H1 (cell line): ENCODE measurements around the gene DNAJC6. TPM values are rescaled to one million over a fixed set of nuclear protein-coding genes. Genes with fewer than 3 reads are reported as not detected.

Experiments
- CTCF ChIA-PET: fragments of 300-600 bp; sonication (Branson Sonifier 250); formaldehyde crosslinking; loops from one replicate; lab custom pipeline; 2021; ENCODE audit not compliant: partially characterized antibody; lab: Charles Lee
- POLR2A ChIA-PET: fragments of 300-600 bp; sonication (Branson Sonifier 250); formaldehyde crosslinking; loops from one replicate; lab custom pipeline; 2021; ENCODE audit warnings: inconsistent platforms; ENCODE audit not compliant: partially characterized antibody; lab: Charles Lee
- DNase-seq, 2 experiments: peaks; one replicate each; pipeline versions ENCODE4 v3.0.0 to v3.0.0-alpha.2; 2010 to 2022; ENCODE audit warnings: low spot score in 2 of 2, low read depth in 1 of 2, mixed read lengths in 1 of 2
- FAIRE-seq: peaks from 2 replicates; lab custom pipeline; 2011; peaks lifted over from hg19 to GRCh38; lab: Jason Lieb, UNC
- H2AFZ ChIP-seq: 2 replicates; pipeline ENCODE4 v1.8.1; 2012; ENCODE audit warnings: low read length, inconsistent platforms
- H2AK5ac ChIP-seq: 2 replicates; pipeline ENCODE4 v1.6.1; 2013; ENCODE audit warnings: low read depth, low read length
- H2BK120ac ChIP-seq: replicated peaks from 2 replicates; pipeline ENCODE3; 2013; ENCODE audit warnings: low read depth, low read length, inconsistent platforms
- H2BK12ac ChIP-seq: 2 replicates; pipeline ENCODE4 v1.6.1; 2013; ENCODE audit warnings: low read depth, low read length
- H2BK15ac ChIP-seq: 2 replicates; pipeline ENCODE4 v1.6.1; 2013; ENCODE audit warnings: low read length
- H2BK20ac ChIP-seq: 2 replicates; pipeline ENCODE4 v1.6.1; 2013; ENCODE audit warnings: low read length
- H2BK5ac ChIP-seq: 2 replicates; pipeline ENCODE4 v1.6.1; 2013; ENCODE audit warnings: low read depth, low read length
- H3K14ac ChIP-seq: 2 replicates; pipeline ENCODE4 v1.6.1; 2013; ENCODE audit warnings: inconsistent platforms; ENCODE audit not compliant: insufficient read length
- H3K18ac ChIP-seq: 2 replicates; pipeline ENCODE4 v1.6.1; 2013; ENCODE audit warnings: low read length; ENCODE audit errors: extremely low read depth
- H3K23ac ChIP-seq: 2 replicates; pipeline ENCODE4 v1.6.1; 2013; ENCODE audit warnings: inconsistent platforms; ENCODE audit not compliant: insufficient read length
- H3K23me2 ChIP-seq: 2 replicates; pipeline ENCODE4 v1.6.1; 2013; ENCODE audit warnings: low read depth, low read length
- H3K27ac ChIP-seq: 2 replicates; pipeline ENCODE4 v1.6.1; 2011; ENCODE audit warnings: low read depth, low read length, inconsistent platforms
- H3K27me3 ChIP-seq, 4 experiments: replicated peaks in 1 of 4; 1 replicate in 1 of 4; 2 replicates in 3 of 4; pipeline versions ENCODE4 v1.6.1 to v1.8.1; 2011 to 2013; ENCODE audit warnings: low read length in 3 of 4, mild to moderate bottlenecking in 3 of 4, inconsistent platforms in 2 of 4, mixed read lengths in 2 of 4, moderate library complexity in 1 of 4; ENCODE audit not compliant: control insufficient read depth in 3 of 4, insufficient read depth in 3 of 4; ENCODE audit errors: extremely low read depth in 1 of 4
- H3K36me3 ChIP-seq, 4 experiments: 2 replicates each; pipeline versions ENCODE4 v1.6.1 to v1.8.1; 2011 to 2013; ENCODE audit warnings: mild to moderate bottlenecking in 4 of 4, low read length in 3 of 4, moderate library complexity in 2 of 4, control low read depth in 1 of 4, inconsistent platforms in 1 of 4; ENCODE audit not compliant: insufficient read depth in 4 of 4, control insufficient read depth in 2 of 4
- H3K4ac ChIP-seq: replicated peaks from 2 replicates; pipeline ENCODE3; 2013; ENCODE audit warnings: low read length, low read depth, mixed read lengths, inconsistent platforms; ENCODE audit not compliant: insufficient read length
- H3K4me1 ChIP-seq, 4 experiments: replicated peaks in 1 of 4; 1 replicate in 1 of 4; 2 replicates in 3 of 4; pipeline versions ENCODE4 v1.6.1 to v1.8.1; 2011 to 2013; ENCODE audit warnings: low read length in 3 of 4, inconsistent platforms in 2 of 4, mixed read lengths in 1 of 4; ENCODE audit not compliant: insufficient read depth in 4 of 4, control insufficient read depth in 3 of 4
- H3K4me2 ChIP-seq, 2 experiments: 2 replicates each; pipeline versions ENCODE4 v1.6.1 to v1.8.1; 2011 to 2013; ENCODE audit warnings: low read depth in 2 of 2, low read length in 2 of 2, control low read depth in 1 of 2, inconsistent platforms in 1 of 2, mild to moderate bottlenecking in 1 of 2; ENCODE audit not compliant: insufficient read depth in 1 of 2
- H3K4me3 ChIP-seq, 4 experiments: fragments of 200-600, 300-600 bp in 1 of 4; sonication (generic), shearing (Covaris generic), sonication (Bioruptor Twin) in 1 of 4; 2 replicates each; pipeline versions ENCODE4 v1.5.1 to v1.8.1; 2011 to 2016; ENCODE audit warnings: low read length in 4 of 4, low read depth in 3 of 4, control low read depth in 2 of 4, inconsistent platforms in 2 of 4, mild to moderate bottlenecking in 2 of 4, mixed read lengths in 1 of 4, moderate library complexity in 1 of 4; ENCODE audit not compliant: insufficient read depth in 2 of 4; ENCODE audit errors: extremely low read depth in 1 of 4
- H3K56ac ChIP-seq: replicated peaks from 2 replicates; pipeline ENCODE3; 2013; ENCODE audit warnings: low read depth, mild to moderate bottlenecking, mixed read lengths, low read length, inconsistent platforms; ENCODE audit not compliant: insufficient read length
- H3K79me1 ChIP-seq: 2 replicates; pipeline ENCODE4 v1.6.1; 2013; ENCODE audit warnings: low read depth, low read length, control low read depth
- H3K79me2 ChIP-seq, 2 experiments: 2 replicates each; pipeline versions ENCODE4 v1.6.1 to v1.8.1; 2012 to 2013; ENCODE audit warnings: low read length in 2 of 2, mild to moderate bottlenecking in 2 of 2, inconsistent platforms in 1 of 2; ENCODE audit not compliant: insufficient read depth in 2 of 2, control insufficient read depth in 1 of 2
- H3K9ac ChIP-seq, 4 experiments: replicated peaks in 1 of 4; 1 replicate in 1 of 4; 2 replicates in 3 of 4; pipeline versions ENCODE4 v1.6.1 to v1.8.1; 2011 to 2013; ENCODE audit warnings: low read depth in 3 of 4, low read length in 3 of 4, control low read depth in 2 of 4, mild to moderate bottlenecking in 2 of 4, moderate library complexity in 2 of 4, inconsistent platforms in 1 of 4; ENCODE audit errors: extremely low read depth in 1 of 4
- H3K9me3 ChIP-seq, 2 experiments: 2 replicates each; pipeline versions ENCODE4 v1.6.1 to v1.8.1; 2012 to 2013; ENCODE audit warnings: mild to moderate bottlenecking in 2 of 2, moderate library complexity in 2 of 2, control low read depth in 1 of 2, inconsistent platforms in 1 of 2, low read depth in 1 of 2, low read length in 1 of 2, mixed read lengths in 1 of 2; ENCODE audit not compliant: insufficient read depth in 2 of 2
- H4K20me1 ChIP-seq, 2 experiments: replicated peaks in 1 of 2; 2 replicates each; pipeline versions ENCODE3 to v1.8.1; 2011 to 2013; ENCODE audit warnings: inconsistent platforms in 2 of 2, low read length in 2 of 2, mild to moderate bottlenecking in 1 of 2; ENCODE audit not compliant: insufficient read depth in 2 of 2, control insufficient read depth in 1 of 2
- H4K5ac ChIP-seq: 2 replicates; pipeline ENCODE4 v1.6.1; 2013; ENCODE audit warnings: low read length, low read depth, mixed read lengths, inconsistent platforms; ENCODE audit not compliant: insufficient read length
- H4K8ac ChIP-seq: 2 replicates; pipeline ENCODE4 v1.8.0; 2013; ENCODE audit warnings: mild to moderate bottlenecking, moderate library complexity, low read length, inconsistent platforms; ENCODE audit not compliant: insufficient read depth; ENCODE audit errors: extremely low read depth
- H4K91ac ChIP-seq: replicated peaks from 2 replicates; pipeline ENCODE3; 2013; ENCODE audit warnings: low read length, mixed read lengths, inconsistent platforms; ENCODE audit not compliant: insufficient read length
- ATF3 ChIP-seq: IDR thresholded peaks from 2 replicates; pipeline ENCODE4 v1.6.1; 2011; ENCODE audit warnings: low read depth, mild to moderate bottlenecking, low read length; ENCODE audit not compliant: insufficient read depth
- CREB1 ChIP-seq: IDR thresholded peaks from 2 replicates; pipeline ENCODE4 v1.6.1; 2012; ENCODE audit warnings: inconsistent platforms
- GTF2F1 ChIP-seq: IDR thresholded peaks from 2 replicates; pipeline ENCODE4 v1.6.1; 2012; ENCODE audit warnings: low read depth, low read length, improper control_type of control experiment, borderline replicate concordance
- RFX5 ChIP-seq: IDR thresholded peaks from 2 replicates; pipeline ENCODE4 v1.6.1; 2011; ENCODE audit warnings: low read depth, low read length, improper control_type of control experiment, borderline replicate concordance
- SP1 ChIP-seq: IDR thresholded peaks from 2 replicates; pipeline ENCODE4 v1.6.1; 2011; ENCODE audit warnings: low read depth, low read length
- SRF ChIP-seq: IDR thresholded peaks from 2 replicates; pipeline ENCODE4 v1.6.1; 2011; ENCODE audit warnings: mild to moderate bottlenecking, low read depth, low read length, moderate library complexity
- TBP ChIP-seq: IDR thresholded peaks from 2 replicates; pipeline ENCODE4 v1.6.1; 2011; ENCODE audit warnings: low read depth, low read length, improper control_type of control experiment
- ZNF274 ChIP-seq: IDR thresholded peaks from 2 replicates; pipeline ENCODE4 v1.7.0; 2012; ENCODE audit warnings: low read length, borderline replicate concordance; ENCODE audit errors: extremely low read depth
- WGBS, 2 experiments: shearing (Covaris generic) in 1 of 2; methylation state at CpG; one replicate each; pipeline versions ENCODE4 v1.1.6 to v1.1.7; 2013 to 2015; ENCODE audit warnings: low lambda C conversion rate in 2 of 2, mixed read lengths in 2 of 2, inconsistent platforms in 1 of 2, low coverage in 1 of 2, missing lambda C conversion rate in 1 of 2; ENCODE audit not compliant: insufficient replicate concordance in 2 of 2, insufficient coverage in 1 of 2, insufficient read length in 1 of 2; ENCODE audit errors: extremely low coverage in 1 of 2, missing lambda C conversion rate in 1 of 2; 5-methylcytosine and 5-hydroxymethylcytosine counted together
- polyA plus RNA-seq, 7 experiments: library from polyadenylated mRNA; depleted of rRNA in 3 of 7; stranded (reverse) in 5 of 7; unstranded in 2 of 7; fragments of >200 nt in 5 of 7; fragments of 200-250 nt in 2 of 7; gene quantifications; 1 replicate in 5 of 7; 2 replicates in 1 of 7; 4 replicates in 1 of 7; pipeline versions ENCODE4 v1.2.1 to v1.2.3, GENCODE V29; 2011 to 2013; ENCODE audit warnings: missing spikeins in 2 of 7, mixed read lengths in 2 of 7
- total RNA-seq: library from RNA; stranded (reverse); fragmentation: NEBNext Ultra II Directional; extraction: Animal tissue kit (Norgen Biotek cat#: 25700); gene quantifications from 2 replicates; pipeline ENCODE4 v1.2.1, GENCODE V29; 2021
- TF ChIP-seq, protein P1 (sequence below): IDR thresholded peaks from 2 replicates; pipeline ENCODE4 v1.6.1; 2011; ENCODE audit warnings: low read length, improper control_type of control experiment

The DNAJC6 gene
- total and polyA plus RNA-seq, 2 of the 8 experiments (the other 6 are each of a cell fraction or from before 2014, with no cell fraction given), result 1.6 to 3.0 TPM

DNA sequence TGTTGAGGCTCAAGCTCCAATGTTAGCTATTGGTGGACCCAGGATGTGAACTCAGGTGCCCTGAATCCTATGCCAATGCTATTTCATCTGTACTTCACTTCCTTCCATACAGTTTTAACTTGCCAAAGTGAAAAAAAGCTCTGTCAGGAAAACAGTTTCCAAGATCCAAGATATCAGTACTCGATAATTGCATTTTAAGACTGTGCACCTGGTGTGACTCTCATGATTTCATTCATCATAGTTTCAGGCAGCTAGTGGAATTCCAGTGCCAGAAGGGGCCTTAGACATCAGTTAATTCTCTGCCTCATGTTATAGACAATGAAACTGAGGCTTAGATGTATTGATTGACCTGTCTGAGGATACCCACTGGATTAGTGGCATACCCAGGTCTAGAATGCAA is 84.6 kb downstream of the DNAJC6 start:
- Histone ChIP-seq H3K18ac (no peak overlapping the region), H2AK5ac (no peak overlapping the region), H3K4me1 (peaks cover 0 to 3% (median under 1%) of the 10 kb centered on the region in 4 experiments; a peak in 5 of 7 replicates), H3K4me2 (no peak overlapping the region), H2BK5ac (no peak overlapping the region), H2BK12ac (no peak overlapping the region), H3K56ac (no peak overlapping the region), H3K23ac (no peak overlapping the region), H4K20me1 (no peaks in the 10 kb centered on the region), H4K91ac (no peak overlapping the region), H3K27me3 (no peaks in the 10 kb centered on the region), H3K36me3 (no peaks in the 10 kb centered on the region), H4K8ac (no peak overlapping the region), H3K4ac (no peak overlapping the region), H3K23me2 (no peaks in the 10 kb centered on the region), H3K9ac (no peak overlapping the region), H3K14ac (no peak overlapping the region), H3K79me2 (no peaks in the 10 kb centered on the region), H2BK120ac (no peak overlapping the region), H2AFZ (no peak overlapping the region), H2BK20ac (no peak overlapping the region), H3K27ac (no peak overlapping the region), H2BK15ac (no peak overlapping the region), H3K79me1 (no peaks in the 10 kb centered on the region), H4K5ac (no peak overlapping the region), H3K9me3 (no peaks in the 10 kb centered on the region), H3K4me3 (no peak overlapping the region)
- no peak for FAIRE-seq
- WGBS, 2 experiments, result 88% methylated on average over 1 of the region's 1 CpG; no CpG with 5 or more reads in 1 of the 2 experiments
- POLR2A ChIA-PET, result no interaction called here
- CTCF ChIA-PET, result interaction anchor here (2.1 kb wide), 1 partner anchor 10 kb away, joined by 5 read pairs; no protein-coding TSS in a partner anchor
- DNase-seq, result no peak
- TF ChIP-seq SRF, result no peak
- no peak for TF ChIP-seq SP1
- TF ChIP-seq TBP, result no peak
- no peak for TF ChIP-seq ZNF274
- no peak for TF ChIP-seq ATF3
- TF ChIP-seq CREB1, result no peak
- TF ChIP-seq RFX5, result no peak
- no peak for TF ChIP-seq GTF2F1
- TF ChIP-seq, protein P1, sequence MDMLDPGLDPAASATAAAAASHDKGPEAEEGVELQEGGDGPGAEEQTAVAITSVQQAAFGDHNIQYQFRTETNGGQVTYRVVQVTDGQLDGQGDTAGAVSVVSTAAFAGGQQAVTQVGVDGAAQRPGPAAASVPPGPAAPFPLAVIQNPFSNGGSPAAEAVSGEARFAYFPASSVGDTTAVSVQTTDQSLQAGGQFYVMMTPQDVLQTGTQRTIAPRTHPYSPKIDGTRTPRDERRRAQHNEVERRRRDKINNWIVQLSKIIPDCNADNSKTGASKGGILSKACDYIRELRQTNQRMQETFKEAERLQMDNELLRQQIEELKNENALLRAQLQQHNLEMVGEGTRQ, result no peak
